Mucosa of stomach (tissue), 1 donor: Measurements from ENCODE around the gene PAK4.

Experiments
- H3K27me3 ChIP-seq: one replicate; pipeline ENCODE4 v1.7.0; 2013; ENCODE audit warnings: mild to moderate bottlenecking, low read length; ENCODE audit not compliant: control insufficient read depth, insufficient read depth
- H3K36me3 ChIP-seq: one replicate; pipeline ENCODE4 v1.7.0; 2013; ENCODE audit warnings: low read length; ENCODE audit not compliant: control insufficient read depth, insufficient read depth
- H3K4me1 ChIP-seq: one replicate; pipeline ENCODE4 v1.7.0; 2013; ENCODE audit warnings: mild to moderate bottlenecking, low read length; ENCODE audit not compliant: control insufficient read depth, insufficient read depth
- H3K4me3 ChIP-seq: one replicate; pipeline ENCODE4 v1.7.0; 2013; ENCODE audit warnings: low read length
- H3K9ac ChIP-seq: one replicate; pipeline ENCODE4 v1.7.0; 2013; ENCODE audit warnings: mild to moderate bottlenecking, low read length, moderate library complexity
- H3K9me3 ChIP-seq: one replicate; pipeline ENCODE4 v1.7.0; 2013; ENCODE audit warnings: mild to moderate bottlenecking, low read length, moderate library complexity; ENCODE audit not compliant: control insufficient read depth
- donor health status: Pancreatic carcinoma.

The PAK4 gene

DNA sequence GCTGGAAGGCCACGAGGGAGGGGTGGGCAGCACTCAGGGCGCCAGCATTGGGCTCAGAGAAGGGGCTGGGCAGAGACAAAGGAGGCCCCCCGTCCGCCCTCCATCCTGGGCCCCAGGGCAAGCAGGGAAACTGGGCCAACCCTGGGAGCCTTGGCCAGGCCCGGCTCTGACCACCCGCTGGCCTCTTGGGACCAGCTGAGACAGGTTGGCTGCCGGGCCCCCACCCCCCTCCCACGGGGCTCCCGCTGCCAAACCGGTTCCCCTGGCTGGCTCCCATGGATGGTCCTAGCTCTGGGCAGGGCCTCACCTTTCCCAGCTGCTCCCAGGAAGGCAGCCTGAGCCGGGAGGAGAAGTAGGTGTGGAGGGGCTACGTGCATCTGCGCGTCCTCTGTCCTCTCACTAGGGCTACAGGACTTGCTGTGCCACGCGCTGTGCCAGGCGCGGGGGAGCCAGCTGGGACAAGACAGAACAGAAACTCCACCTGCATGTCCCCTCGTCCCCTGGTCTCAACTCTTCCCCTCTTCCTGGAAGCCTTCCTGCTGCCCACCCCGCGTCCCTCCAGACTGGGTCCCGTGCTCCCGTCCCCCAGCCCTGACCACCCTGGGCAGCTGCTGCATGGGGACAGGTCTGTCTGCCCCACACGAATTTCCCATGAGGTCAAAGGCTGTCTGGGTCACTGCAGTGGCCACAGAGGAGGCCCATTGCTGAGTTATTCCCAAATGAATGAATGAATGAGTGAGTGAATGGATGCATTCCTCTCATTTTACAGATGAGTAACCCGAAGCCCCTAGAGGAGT is 42.1 kb downstream of the PAK4 start:
- Histone ChIP-seq H3K9me3 (no peaks in the 10 kb centered on the region), H3K36me3 (no peaks in the 10 kb centered on the region), H3K9ac (no peak overlapping the region), H3K4me3 (no peak overlapping the region), H3K27me3 (no peaks in the 10 kb centered on the region), H3K4me1 (peaks cover 37% of the 10 kb centered on the region)

DNA sequence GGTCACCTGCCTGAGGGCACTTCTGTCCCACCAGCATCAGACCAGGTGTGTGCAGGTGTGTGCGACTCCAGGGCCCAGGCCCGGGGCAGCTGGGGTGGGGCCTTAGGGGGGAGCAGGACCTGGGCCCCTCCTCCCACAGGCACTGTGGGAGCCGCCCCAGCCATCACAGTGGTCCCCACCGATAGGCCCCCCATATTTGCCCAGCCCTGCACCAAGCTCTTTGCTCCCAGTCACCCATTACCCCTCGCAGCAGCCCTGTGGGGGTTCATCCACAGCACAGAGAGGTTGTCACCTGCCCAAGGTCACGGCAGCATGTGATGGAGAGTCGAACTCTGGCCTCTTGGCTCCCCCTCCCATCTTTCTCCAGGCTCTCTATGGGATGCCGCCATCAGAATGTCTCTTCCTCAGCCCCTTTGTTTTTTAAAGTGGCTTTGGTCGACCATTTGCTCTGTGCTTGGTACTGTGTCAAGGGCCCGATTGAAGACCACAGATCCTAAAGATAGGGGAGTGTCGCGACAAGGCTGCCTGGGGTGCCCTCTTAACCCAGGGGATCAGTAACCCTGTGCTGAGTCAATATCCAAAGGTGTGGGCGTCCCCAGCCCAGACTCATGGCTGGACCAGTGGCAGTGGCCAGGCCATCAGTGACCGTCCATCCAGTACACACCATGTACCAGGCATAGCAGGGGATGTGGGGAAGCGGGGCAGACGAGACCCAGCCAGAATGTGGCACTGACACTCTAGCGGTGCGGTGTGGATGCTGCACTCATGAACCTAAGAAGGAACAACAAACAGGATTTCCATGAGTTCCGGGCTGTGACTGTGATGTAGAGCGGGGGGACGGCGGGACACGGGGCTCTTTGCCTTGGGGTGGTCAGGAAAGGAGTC is 42.9 kb downstream of the PAK4 start:
- H3K9ac ChIP-seq: no peak overlapping the region
- no peaks in the 10 kb centered on the region for H3K27me3 ChIP-seq
- H3K9me3 ChIP-seq: no peaks in the 10 kb centered on the region
- H3K36me3 ChIP-seq: no peaks in the 10 kb centered on the region
- H3K4me3 ChIP-seq: no peak overlapping the region
- H3K4me1 ChIP-seq: peaks cover 33% of the 10 kb centered on the region

DNA sequence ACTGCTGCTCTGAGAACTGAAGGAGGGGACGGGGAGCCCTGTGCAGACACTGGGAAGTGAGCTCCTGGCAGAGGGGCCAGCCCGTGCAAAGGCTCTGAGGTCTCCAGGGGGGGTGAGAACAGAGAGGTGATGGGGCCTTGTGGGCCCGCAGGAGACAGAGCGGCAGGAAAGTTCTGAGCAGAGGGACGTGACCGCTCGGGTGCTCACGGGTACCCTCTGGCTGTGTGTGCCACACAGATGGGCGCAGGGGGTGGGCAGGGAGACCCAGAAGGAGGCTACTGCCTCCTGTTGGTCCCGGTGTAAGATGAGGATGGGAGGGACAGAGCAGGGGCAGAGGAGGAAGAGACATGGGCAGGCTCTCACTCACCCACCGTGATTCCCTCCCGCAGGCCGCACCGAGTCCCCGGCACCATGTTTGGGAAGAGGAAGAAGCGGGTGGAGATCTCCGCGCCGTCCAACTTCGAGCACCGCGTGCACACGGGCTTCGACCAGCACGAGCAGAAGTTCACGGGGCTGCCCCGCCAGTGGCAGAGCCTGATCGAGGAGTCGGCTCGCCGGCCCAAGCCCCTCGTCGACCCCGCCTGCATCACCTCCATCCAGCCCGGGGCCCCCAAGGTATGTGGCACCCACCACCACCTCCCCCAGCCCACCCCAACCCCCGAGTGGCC is 43.7 kb downstream of the PAK4 start:
- no peaks in the 10 kb centered on the region for H3K36me3 ChIP-seq
- no peaks in the 10 kb centered on the region for H3K27me3 ChIP-seq
- no peak overlapping the region for H3K9ac ChIP-seq
- no peaks in the 10 kb centered on the region for H3K9me3 ChIP-seq
- H3K4me3 ChIP-seq: no peak overlapping the region
- H3K4me1 ChIP-seq: peaks cover 33% of the 10 kb centered on the region

DNA sequence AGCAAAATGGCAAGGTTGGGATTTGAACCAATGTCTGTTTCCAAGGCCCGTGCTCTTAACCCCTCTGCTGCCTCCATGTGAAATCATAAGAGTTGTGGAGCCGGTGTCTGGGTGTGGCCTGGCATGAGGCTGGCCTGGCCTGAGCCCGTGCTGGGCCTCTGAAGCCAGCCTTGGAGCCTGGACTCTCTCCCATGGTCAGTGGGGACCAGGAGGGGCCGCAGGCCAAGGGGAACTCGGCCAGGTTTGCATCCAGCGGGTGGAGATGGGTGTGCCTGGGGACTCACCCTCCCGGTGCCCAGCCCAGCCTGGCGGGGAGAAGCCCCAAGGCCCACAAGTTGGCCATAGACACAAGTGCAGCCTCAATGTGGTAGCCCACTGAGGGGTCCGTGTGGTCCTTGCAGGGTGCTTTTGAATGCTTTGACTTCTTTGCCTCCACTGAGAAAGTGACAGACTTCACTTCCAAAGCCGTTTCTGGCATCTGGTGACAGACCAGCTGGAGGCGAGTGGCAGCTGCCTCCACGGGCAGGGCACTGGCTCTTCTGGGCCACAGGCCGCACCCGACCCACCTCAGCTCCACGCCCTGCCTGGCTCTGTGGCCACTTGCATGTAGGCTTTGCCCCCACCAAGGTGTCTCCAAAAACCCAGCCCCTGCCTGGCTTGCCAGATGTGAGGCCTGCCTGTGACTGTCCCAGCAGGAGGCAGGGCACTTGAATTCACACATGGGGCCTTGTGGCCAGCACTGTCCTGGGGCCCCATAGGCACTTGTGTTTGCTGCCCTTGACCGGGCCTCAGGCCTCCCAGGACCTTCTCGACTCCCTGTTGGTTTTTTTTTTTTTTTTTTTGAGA is 45.0 kb downstream of the PAK4 start:
- no peaks in the 10 kb centered on the region for H3K36me3 ChIP-seq

DNA sequence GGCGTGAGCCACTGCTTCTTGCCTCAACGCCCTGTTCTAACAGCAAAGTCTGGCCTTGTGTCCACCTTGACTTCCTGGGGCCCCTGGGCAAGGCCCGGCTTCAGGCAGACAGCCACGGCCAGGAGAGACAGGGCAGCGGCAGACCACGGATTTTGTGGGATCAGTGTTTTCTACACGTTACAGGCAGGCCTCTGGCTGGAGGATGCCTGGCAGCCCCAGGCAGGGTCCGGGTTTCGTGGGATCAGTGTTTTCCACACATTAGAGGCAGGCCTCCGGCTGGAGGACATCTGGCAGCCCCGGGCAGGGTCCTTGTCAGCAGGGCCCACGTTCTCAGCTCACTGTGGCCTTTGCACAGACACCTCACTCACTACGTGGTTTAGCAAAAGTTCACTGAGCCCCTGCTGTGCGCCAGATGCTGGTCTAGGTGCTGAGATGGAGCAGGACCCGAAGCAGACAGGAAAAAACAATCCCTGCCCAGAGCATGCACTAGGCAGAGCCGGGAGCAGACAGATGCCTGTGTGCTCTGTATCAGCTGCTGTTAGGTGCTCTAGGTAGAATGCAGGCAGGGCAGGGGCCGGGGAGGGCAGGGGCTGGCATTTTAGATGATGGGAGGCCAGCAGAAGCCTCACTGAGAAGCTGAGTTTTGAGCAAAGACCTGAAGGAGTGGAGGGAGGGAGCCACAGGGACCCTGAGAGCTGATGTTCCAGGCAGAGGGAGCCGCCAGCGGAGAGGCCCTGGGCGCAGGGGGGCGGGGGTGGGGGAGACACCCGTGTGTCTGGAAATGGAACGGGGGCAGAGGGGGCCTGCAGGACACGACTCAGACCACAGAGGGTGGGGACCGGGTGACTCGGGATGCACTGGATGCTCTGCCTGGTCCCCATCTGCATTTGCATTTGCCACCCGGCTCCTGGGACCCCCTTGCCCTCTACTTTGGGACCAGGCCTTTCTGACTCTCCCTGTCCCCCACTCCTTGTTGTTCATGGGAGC is 46.2 kb downstream of the PAK4 start:
- Histone ChIP-seq H3K9me3 (no peaks in the 10 kb centered on the region), H3K9ac (no peak overlapping the region), H3K36me3 (no peaks in the 10 kb centered on the region), H3K4me3 (no peak overlapping the region), H3K4me1 (peaks cover 20% of the 10 kb centered on the region), H3K27me3 (no peaks in the 10 kb centered on the region)

More for the DNA sequence above, 45.0 kb downstream of the PAK4 start:
- no peak overlapping the region for H3K4me3 ChIP-seq
- no peaks in the 10 kb centered on the region for H3K9me3 ChIP-seq
- no peaks in the 10 kb centered on the region for H3K27me3 ChIP-seq
- H3K4me1 ChIP-seq: peaks cover 32% of the 10 kb centered on the region
- H3K9ac ChIP-seq: no peak overlapping the region

DNA sequence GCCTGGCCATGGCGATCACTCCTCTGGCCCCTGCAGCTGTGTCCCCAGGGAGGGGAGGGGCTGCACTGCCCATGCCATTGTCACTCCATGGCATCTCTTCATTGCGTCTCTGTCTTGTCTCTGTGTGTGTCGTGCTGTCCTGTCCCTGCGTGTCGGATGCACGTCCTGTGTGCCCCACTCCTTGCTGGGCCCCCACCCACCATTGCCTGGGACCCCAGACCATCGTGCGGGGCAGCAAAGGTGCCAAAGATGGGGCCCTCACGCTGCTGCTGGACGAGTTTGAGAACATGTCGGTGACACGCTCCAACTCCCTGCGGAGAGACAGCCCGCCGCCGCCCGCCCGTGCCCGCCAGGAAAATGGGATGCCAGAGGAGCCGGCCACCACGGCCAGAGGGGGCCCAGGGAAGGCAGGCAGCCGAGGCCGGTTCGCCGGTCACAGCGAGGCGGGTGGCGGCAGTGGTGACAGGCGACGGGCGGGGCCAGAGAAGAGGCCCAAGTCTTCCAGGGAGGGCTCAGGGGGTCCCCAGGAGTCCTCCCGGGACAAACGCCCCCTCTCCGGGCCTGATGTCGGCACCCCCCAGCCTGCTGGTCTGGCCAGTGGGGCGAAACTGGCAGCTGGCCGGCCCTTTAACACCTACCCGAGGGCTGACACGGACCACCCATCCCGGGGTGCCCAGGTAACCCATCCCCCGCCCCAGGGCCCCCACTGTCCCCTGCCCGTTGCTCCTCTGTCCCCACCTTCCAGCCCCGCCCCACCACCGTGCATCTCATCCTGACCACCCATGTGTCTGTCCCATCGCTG is 47.3 kb downstream of the PAK4 start:
- no peaks in the 10 kb centered on the region for H3K27me3 ChIP-seq

DNA sequence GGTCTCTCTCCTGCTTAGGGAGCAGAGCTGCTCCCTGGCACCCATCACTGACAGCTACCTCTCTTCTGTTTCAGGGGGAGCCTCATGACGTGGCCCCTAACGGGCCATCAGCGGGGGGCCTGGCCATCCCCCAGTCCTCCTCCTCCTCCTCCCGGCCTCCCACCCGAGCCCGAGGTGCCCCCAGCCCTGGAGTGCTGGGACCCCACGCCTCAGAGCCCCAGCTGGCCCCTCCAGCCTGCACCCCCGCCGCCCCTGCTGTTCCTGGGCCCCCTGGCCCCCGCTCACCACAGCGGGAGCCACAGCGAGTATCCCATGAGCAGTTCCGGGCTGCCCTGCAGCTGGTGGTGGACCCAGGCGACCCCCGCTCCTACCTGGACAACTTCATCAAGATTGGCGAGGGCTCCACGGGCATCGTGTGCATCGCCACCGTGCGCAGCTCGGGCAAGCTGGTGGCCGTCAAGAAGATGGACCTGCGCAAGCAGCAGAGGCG is 48.0 kb downstream of the PAK4 start:
- no peaks in the 10 kb centered on the region for H3K36me3 ChIP-seq
- H3K9ac ChIP-seq: no peak overlapping the region
- H3K4me1 ChIP-seq: peaks cover 8% of the 10 kb centered on the region

More for the DNA sequence above, 47.3 kb downstream of the PAK4 start:
- Histone ChIP-seq H3K9me3 (no peaks in the 10 kb centered on the region), H3K4me3 (no peak overlapping the region), H3K4me1 (peaks cover 9% of the 10 kb centered on the region), H3K36me3 (no peaks in the 10 kb centered on the region), H3K9ac (no peak overlapping the region)

DNA sequence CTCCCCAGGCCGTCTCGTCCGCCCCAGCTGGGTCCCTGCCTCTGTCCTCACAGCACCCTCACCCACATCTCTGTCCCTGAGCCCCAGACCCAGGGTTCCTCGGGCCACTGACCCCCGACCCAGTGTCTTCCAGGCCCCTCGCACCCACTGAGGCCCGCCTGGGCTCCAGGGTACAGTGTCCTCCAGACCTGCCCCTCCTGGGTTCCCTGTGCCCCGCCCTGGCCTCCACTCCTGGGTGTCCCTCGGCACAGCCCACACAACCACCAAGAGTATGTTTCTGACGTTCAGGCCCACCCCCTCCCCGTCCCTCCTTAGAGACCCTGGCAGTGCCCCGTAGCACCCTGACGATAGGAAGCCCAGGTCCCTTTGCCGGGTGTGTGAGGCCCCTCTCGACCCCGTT is 48.6 kb downstream of the PAK4 start:
- H3K9me3 ChIP-seq: no peaks in the 10 kb centered on the region
- no peaks in the 10 kb centered on the region for H3K36me3 ChIP-seq
- H3K27me3 ChIP-seq: no peaks in the 10 kb centered on the region
- H3K4me1 ChIP-seq: peaks cover 8% of the 10 kb centered on the region
- no peak overlapping the region for H3K9ac ChIP-seq
- no peak overlapping the region for H3K4me3 ChIP-seq

More for the DNA sequence above, 48.0 kb downstream of the PAK4 start:
- Histone ChIP-seq H3K27me3 (no peaks in the 10 kb centered on the region), H3K9me3 (no peaks in the 10 kb centered on the region), H3K4me3 (no peak overlapping the region)

DNA sequence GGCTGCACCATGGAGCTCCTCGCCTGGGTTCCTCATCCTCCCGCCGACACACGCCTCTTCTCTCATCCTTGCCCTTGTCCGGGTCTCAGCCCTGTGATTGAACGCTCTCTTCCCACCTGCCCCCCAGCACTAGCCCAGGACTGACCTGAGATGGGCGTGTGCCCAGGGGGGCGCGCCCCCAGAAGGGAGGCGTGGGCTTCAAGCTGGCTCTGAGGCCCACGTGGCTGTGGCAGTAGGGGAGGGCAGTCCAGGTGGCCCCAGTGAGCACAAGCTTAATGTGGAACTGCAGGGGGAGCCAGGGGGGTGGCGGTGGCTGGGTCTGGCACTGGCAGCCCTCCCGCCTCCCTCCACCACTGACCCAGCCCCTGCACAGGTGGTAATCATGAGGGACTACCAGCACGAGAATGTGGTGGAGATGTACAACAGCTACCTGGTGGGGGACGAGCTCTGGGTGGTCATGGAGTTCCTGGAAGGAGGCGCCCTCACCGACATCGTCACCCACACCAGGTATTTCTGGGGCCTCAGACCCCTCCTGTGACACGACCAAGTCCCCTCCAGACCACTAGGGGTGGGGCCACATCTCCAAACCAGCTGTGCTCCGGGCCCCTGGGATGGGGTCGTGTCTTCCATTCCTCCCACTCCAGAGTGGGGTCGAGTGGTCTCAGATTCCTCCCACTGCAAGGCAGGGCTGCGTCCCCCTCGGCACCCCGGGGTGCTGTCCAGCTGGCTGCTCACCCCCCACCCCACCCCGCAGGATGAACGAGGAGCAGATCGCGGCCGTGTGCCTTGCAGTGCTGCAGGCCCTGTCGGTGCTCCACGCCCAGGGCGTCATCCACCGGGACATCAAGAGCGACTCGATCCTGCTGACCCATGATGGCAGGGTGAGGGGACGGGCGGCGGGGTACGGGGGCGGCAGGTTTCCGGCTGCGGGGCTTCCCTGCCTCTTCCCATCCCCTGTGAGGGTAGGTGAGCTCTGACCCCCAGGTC is 49.3 kb downstream of the PAK4 start:
- no peak overlapping the region for H3K9ac ChIP-seq
- no peaks in the 10 kb centered on the region for H3K36me3 ChIP-seq
- no peak overlapping the region for H3K4me3 ChIP-seq

More for the DNA sequence above, 49.3 kb downstream of the PAK4 start:
- H3K4me1 ChIP-seq: peaks cover 7% of the 10 kb centered on the region
- no peaks in the 10 kb centered on the region for H3K9me3 ChIP-seq
- no peaks in the 10 kb centered on the region for H3K27me3 ChIP-seq
